ENCODE results near the gene AQP12B. TPM values are rescaled to one million over a fixed set of nuclear protein-coding genes. Genes with fewer than 3 reads are reported as not detected.

AQP12B gene
- total RNA-seq, 1 experiment from 2014 or later: not detected

- Histone ChIP-seq H3K4me1 (ENCODE audit: insufficient read depth, low read length) (no peaks in the 10 kb centered on the region), H3K9ac (ENCODE audit: extremely low read depth, insufficient read length, low read length) (no peak overlapping the region), H3K23me2 (ENCODE audit: insufficient read length, low read depth, low read length, poor library complexity, severe bottlenecking) (no peaks in the 10 kb centered on the region), H2BK12ac (ENCODE audit: insufficient read length, low read depth, low read length) (no peak overlapping the region), H3K4ac (ENCODE audit: low read depth, low read length) (no peak overlapping the region), H3K79me1 (ENCODE audit: insufficient read depth, low read depth, low read length, poor library complexity, severe bottlenecking) (no peaks in the 10 kb centered on the region), H4K8ac (replicated peaks; ENCODE audit: insufficient read length, low read depth, low read length) (no peak overlapping the region), H3K79me2 (ENCODE audit: insufficient read depth, low read length) (no peaks in the 10 kb centered on the region), H2BK20ac (ENCODE audit: low read depth, low read length, poor library complexity, severe bottlenecking) (no peak overlapping the region), H3K14ac (ENCODE audit: insufficient read depth, low read length) (peak overlapping the region; percentile 28; the same call in 1 of the 2 replicates), H2BK5ac (ENCODE audit: insufficient read length, low read length) (no peak overlapping the region), H4K91ac (ENCODE audit: insufficient read length, low read depth, low read length) (no peak overlapping the region), H3K23ac (ENCODE audit: insufficient read length, low read depth, low read length) (no peak overlapping the region), H3K27me3 (ENCODE audit: insufficient read depth, low read length) (no peaks in the 10 kb centered on the region; the same call in 1 of the 2 replicates), H3K9me3 (ENCODE audit: control insufficient read depth, low read depth, low read length) (no peaks in the 10 kb centered on the region), H2AK5ac (ENCODE audit: insufficient read length, low read length) (no peak overlapping the region), H3K18ac (ENCODE audit: insufficient read length, low read depth, low read length) (no peak overlapping the region), H3K56ac (ENCODE audit: insufficient read length, low read depth, low read length) (no peak overlapping the region), H2AFZ (ENCODE audit: low read length) (no peak overlapping the region), H3K4me2 (ENCODE audit: insufficient read depth, insufficient read length, low read length) (no peak overlapping the region), H3T11ph (ENCODE audit: low read length) (no peak overlapping the region), H2BK15ac (ENCODE audit: low read depth, low read length) (no peak overlapping the region), H2BK120ac (ENCODE audit: low read depth, low read length, poor library complexity, severe bottlenecking) (no peak overlapping the region), H4K20me1 (ENCODE audit: control insufficient read depth, insufficient read depth, insufficient read length) (no peaks in the 10 kb centered on the region), H3K27ac (ENCODE audit: insufficient read length, low read depth, low read length) (no peak overlapping the region), H4K5ac (ENCODE audit: insufficient read length, low read depth, low read length) (no peak overlapping the region)
- Mint-ChIP-seq H3K27ac (peak overlapping the region in 1 of 3 experiments; percentile 86; a peak in 1 of 7 replicates), H3K27me3 (ENCODE audit: low read depth) (no peaks in the 10 kb centered on the region), H3K4me1 (peaks cover 0 to 14% of the 10 kb centered on the region in 2 experiments; a peak in 2 of 4 replicates), H3K36me3 (ENCODE audit: insufficient read depth in 1 of 3, low read depth in 3 of 3) (no peaks in the 10 kb centered on the region), H3K4me3 (no peak overlapping the region), H3K9me3 (0 out of 5 replicates have a peak, but pooled peaks cover 0 to 2% of the 10 kb centered on the region in 2 experiments)
- DNase-seq: peak; percentile 29
- no peak for TF ChIP-seq CTCF (conservative IDR thresholded peaks at IDR 0.05)
- no CpG with 5 or more reads among the region's 21 CpGs for WGBS (ENCODE audit: extremely low coverage, insufficient read length, low lambda C conversion rate)
Measured at GRCh38 chr2:240626531-240627300, 56.0 kb downstream of the AQP12B start.

Other genes with a start within 250 kb of the AQP12B start
- gene GPC1, start 247.2 kb downstream of the AQP12B start, total RNA-seq (2021): 39.4 and 44.0 TPM in 2 replicates
- 8.6 and 13.7 TPM in 2 replicates for gene ANKMY1, start 124.9 kb downstream of the AQP12B start, total RNA-seq (2021)
- gene DUSP28, start 122.5 kb downstream of the AQP12B start, total RNA-seq (2021): 1.6 and 2.9 TPM in 2 replicates
- 22.5 and 24.7 TPM in 2 replicates for gene RNPEPL1, start 114.4 kb downstream of the AQP12B start, total RNA-seq (2021)
- gene CAPN10, start 96.2 kb downstream of the AQP12B start, total RNA-seq (2021): 45.0 and 47.4 TPM in 2 replicates
- 0.66 and 1.4 TPM in 2 replicates for gene GPR35, start 57.4 kb downstream of the AQP12B start, total RNA-seq (2021)
- gene AQP12A, start 9.0 kb upstream of the AQP12B start, total RNA-seq (2021): not detected in 2 replicates
- 188 and 204 TPM in 2 replicates for gene KIF1A, start 137.3 kb upstream of the AQP12B start, total RNA-seq (2021)
- not detected in 2 replicates for gene AGXT, start 185.9 kb upstream of the AQP12B start, total RNA-seq (2021)
- 0.15 and 0.37 TPM in 2 replicates for gene MAB21L4, start 213.3 kb upstream of the AQP12B start, total RNA-seq (2021)
- not detected in 2 replicates for gene CROCC2, start 223.5 kb upstream of the AQP12B start, total RNA-seq (2021)